ENCODE measurements around the gene ITPRIPL2.

The ITPRIPL2 gene

GRCh38 chr16:19093631-19094541, 19.9 kb upstream of the ITPRIPL2 start:
- H3K4me3 ChIP-seq (ENCODE audit: low read depth, low read length): no peak overlapping the region

GRCh38 chr16:19094542-19095365, 19.0 kb upstream of the ITPRIPL2 start:
- H3K4me3 ChIP-seq (ENCODE audit: low read depth, low read length): no peak overlapping the region

GRCh38 chr16:19095654-19096053, 18.1 kb upstream of the ITPRIPL2 start:
- no peak overlapping the region for H3K4me3 ChIP-seq (ENCODE audit: low read depth, low read length)

- no peak overlapping the region for H3K4me3 ChIP-seq (ENCODE audit: low read depth, low read length)
Measured at GRCh38 chr16:19098173-19098572, 15.6 kb upstream of the ITPRIPL2 start.

GRCh38 chr16:19102187-19102872, 11.4 kb upstream of the ITPRIPL2 start:
- no peak overlapping the region for H3K4me3 ChIP-seq (ENCODE audit: low read depth, low read length)

- H3K4me3 ChIP-seq (ENCODE audit: low read depth, low read length): no peak overlapping the region
Measured at GRCh38 chr16:19104607-19105006, 9.2 kb upstream of the ITPRIPL2 start.

GRCh38 chr16:19105131-19105530, 8.6 kb upstream of the ITPRIPL2 start:
- H3K4me3 ChIP-seq (ENCODE audit: low read depth, low read length): no peak overlapping the region

GRCh38 chr16:19105891-19106624, 7.7 kb upstream of the ITPRIPL2 start:
- H3K4me3 ChIP-seq (ENCODE audit: low read depth, low read length): no peak overlapping the region

- no peak overlapping the region for H3K4me3 ChIP-seq (ENCODE audit: low read depth, low read length)
Measured at GRCh38 chr16:19106625-19107020, 7.1 kb upstream of the ITPRIPL2 start.

- H3K4me3 ChIP-seq (ENCODE audit: low read depth, low read length): no peak overlapping the region
Measured at GRCh38 chr16:19108409-19109287, 5.1 kb upstream of the ITPRIPL2 start.

- H3K4me3 ChIP-seq (ENCODE audit: low read depth, low read length): no peak overlapping the region
Measured at GRCh38 chr16:19109288-19109664, 4.5 kb upstream of the ITPRIPL2 start.

- H3K4me3 ChIP-seq (ENCODE audit: low read depth, low read length): no peak overlapping the region
Measured at GRCh38 chr16:19110537-19111360, 3.0 kb upstream of the ITPRIPL2 start.

- no peak overlapping the region for H3K4me3 ChIP-seq (ENCODE audit: low read depth, low read length)
Measured at GRCh38 chr16:19112099-19112407, 1.7 kb upstream of the ITPRIPL2 start.

- H3K4me3 ChIP-seq (ENCODE audit: low read depth, low read length): peak overlapping the region; percentile 33
Measured at GRCh38 chr16:19114359-19115147, 789 bp downstream of the ITPRIPL2 start.

GRCh38 chr16:19115148-19116021, 1.6 kb downstream of the ITPRIPL2 start:
- H3K4me3 ChIP-seq (ENCODE audit: low read depth, low read length): no peak overlapping the region

GRCh38 chr16:19116711-19117449, 3.1 kb downstream of the ITPRIPL2 start:
- H3K4me3 ChIP-seq (ENCODE audit: low read depth, low read length): no peak overlapping the region
